ENCODE measurements around the gene AARS1. TPM values are rescaled to one million over a fixed set of nuclear protein-coding genes. Genes with fewer than 3 reads are reported as not detected.

Gene AARS1
- total and polyA plus RNA-seq, 2 of the 8 experiments (the other 6 are each of a cell fraction or from before 2014, with no cell fraction given): 130 to 235 TPM

DNA sequence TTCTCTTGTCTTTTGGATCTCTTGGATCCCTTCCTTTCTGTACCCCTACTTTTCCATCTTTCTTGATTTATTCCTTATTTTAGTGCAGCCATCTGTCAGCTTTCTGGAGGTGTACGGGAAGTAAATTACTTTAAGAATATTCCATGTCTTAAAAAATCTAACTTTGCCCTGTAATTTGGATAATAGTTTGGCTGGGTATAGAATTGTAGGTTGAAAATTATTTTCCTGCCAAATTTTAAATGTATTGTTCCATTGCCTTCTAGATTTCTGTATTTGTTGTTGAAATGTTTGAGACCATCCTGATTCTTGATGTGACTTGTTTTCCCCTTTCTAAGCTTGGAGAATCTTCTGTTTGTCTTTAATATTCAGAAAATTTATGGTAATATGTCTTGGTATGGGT, 11.8 kb upstream of the AARS1 start:
- H3K36me3 ChIP-seq (ENCODE audit: control insufficient read depth in 2 of 4, insufficient read depth in 4 of 4, low read length in 3 of 4): no peaks in the 10 kb centered on the region; a peak in 1 of 8 replicates
- H2BK12ac ChIP-seq (ENCODE audit: low read depth, low read length): no peak overlapping the region
- CTCF ChIA-PET (ENCODE audit: partially characterized antibody): no interaction called here
- H4K8ac ChIP-seq (ENCODE audit: extremely low read depth, insufficient read depth, low read length): no peak overlapping the region
- no peak overlapping the region for H3K27ac ChIP-seq (ENCODE audit: low read depth, low read length)
- H3K18ac ChIP-seq (ENCODE audit: extremely low read depth, low read length): no peak overlapping the region
- H3K27me3 ChIP-seq (replicated peaks in 1 of 4; ENCODE audit: control insufficient read depth in 3 of 4, extremely low read depth in 1 of 4, insufficient read depth in 3 of 4, low read length in 3 of 4): no peaks in the 10 kb centered on the region
- FAIRE-seq (no peak), DNase-seq (ENCODE audit: low read depth in 1 of 2, low spot score in 2 of 2) (no peak)
- no peak overlapping the region for H2AFZ ChIP-seq (ENCODE audit: low read length)
- no peak overlapping the region for H3K4ac ChIP-seq (replicated peaks; ENCODE audit: insufficient read length, low read depth, low read length)
- H2BK120ac ChIP-seq (replicated peaks; ENCODE audit: low read depth, low read length): no peak overlapping the region
- WGBS, 2 experiments (ENCODE audit: extremely low coverage in 1 of 2, insufficient coverage in 1 of 2, insufficient read length in 1 of 2, insufficient replicate concordance in 2 of 2, low coverage in 1 of 2, low lambda C conversion rate in 2 of 2, missing lambda C conversion rate in 1 of 2): 93% methylated on average over 1 of the region's 1 CpG; no CpG with 5 or more reads in 1 of the 2 experiments
- H2BK15ac ChIP-seq (ENCODE audit: low read length): no peak overlapping the region
- TF ChIP-seq SP4 (IDR thresholded peaks at IDR 0.05; ENCODE audit: low read length): no peak
- no peak for TF ChIP-seq KDM4A (IDR thresholded peaks at IDR 0.05; ENCODE audit: low read depth, low read length, severe bottlenecking)
- no peak for TF ChIP-seq SP1 (IDR thresholded peaks at IDR 0.05; ENCODE audit: low read depth, low read length)
- no peak for TF ChIP-seq SIN3A (conservative IDR thresholded peaks at IDR 0.05 in 1 of 2, IDR thresholded peaks at IDR 0.05 in 1 of 2; ENCODE audit: low read depth in 1 of 2, low read length in 2 of 2)
- H4K20me1 ChIP-seq (replicated peaks in 1 of 2; ENCODE audit: control insufficient read depth in 1 of 2, insufficient read depth in 2 of 2, low read length in 2 of 2): peaks cover 0 to 1% of the 10 kb centered on the region in 2 experiments
- POLR2A ChIA-PET (ENCODE audit: partially characterized antibody): interaction anchor here (0.6 to 1.0 kb wide), 3 partner anchors 14 to 88 kb away, joined by 3 to 6 read pairs (median 5); no protein-coding TSS in a partner anchor
- peaks cover 3% of the 10 kb centered on the region; the same call in 1 of the 2 replicates for H3K79me1 ChIP-seq (ENCODE audit: low read depth, low read length)
- H3K9ac ChIP-seq (replicated peaks in 1 of 4; ENCODE audit: extremely low read depth in 1 of 4, low read depth in 3 of 4, low read length in 3 of 4): no peak overlapping the region
- no peak overlapping the region for H3K56ac ChIP-seq (replicated peaks; ENCODE audit: insufficient read length, low read depth, low read length)
- H3K4me2 ChIP-seq (ENCODE audit: insufficient read depth in 1 of 2, low read depth in 2 of 2, low read length in 2 of 2): no peak overlapping the region
- peaks cover 3% of the 10 kb centered on the region; the same call in 1 of the 2 replicates for H3K23me2 ChIP-seq (ENCODE audit: low read depth, low read length)
- H2AK5ac ChIP-seq (ENCODE audit: low read depth, low read length): no peak overlapping the region
- no peak overlapping the region for H2BK20ac ChIP-seq (ENCODE audit: low read length)
- no peak overlapping the region for H3K23ac ChIP-seq (ENCODE audit: insufficient read length)
- no peak overlapping the region for H4K91ac ChIP-seq (replicated peaks; ENCODE audit: insufficient read length, low read length)
- H2BK5ac ChIP-seq (ENCODE audit: low read depth, low read length): no peak overlapping the region
- no peak overlapping the region for H3K4me3 ChIP-seq (ENCODE audit: extremely low read depth in 1 of 4, insufficient read depth in 2 of 4, low read depth in 3 of 4, low read length in 4 of 4)
- peaks cover 5 to 55% of the 10 kb centered on the region in 2 experiments for H3K79me2 ChIP-seq (ENCODE audit: control insufficient read depth in 1 of 2, insufficient read depth in 2 of 2, low read length in 2 of 2)
- no peak overlapping the region for H4K5ac ChIP-seq (ENCODE audit: insufficient read length, low read depth, low read length)
- H3K14ac ChIP-seq (ENCODE audit: insufficient read length): no peak overlapping the region
- peaks cover 0 to 3% (median 1%) of the 10 kb centered on the region in 4 experiments; a peak in 2 of 7 replicates for H3K4me1 ChIP-seq (replicated peaks in 1 of 4; ENCODE audit: control insufficient read depth in 3 of 4, insufficient read depth in 4 of 4, low read length in 3 of 4)
- no peaks in the 10 kb centered on the region for H3K9me3 ChIP-seq (ENCODE audit: insufficient read depth in 2 of 2, low read depth in 1 of 2, low read length in 1 of 2)

Measured in H1 (cell line).